HG03060 (cell line): ENCODE measurements around the gene LPIN2.

Experiments
- ATAC-seq: cut with Tn5 transposase; IDR thresholded peaks from one replicate; pipeline ENCODE4 v1.9.1; 2021; ENCODE audit warnings: low read depth, moderate number of reproducible peaks; ENCODE audit not compliant: unreplicated experiment

Gene LPIN2

GRCh38 chr18:2967357-2967756 lies 45.6 kb downstream of the LPIN2 start:
- no peak for ATAC-seq

- no peak for ATAC-seq
Measured at GRCh38 chr18:2966560-2966959, 46.4 kb downstream of the LPIN2 start.

GRCh38 chr18:2965797-2966196 lies 47.1 kb downstream of the LPIN2 start:
- no peak for ATAC-seq

GRCh38 chr18:2964361-2965010 lies 48.5 kb downstream of the LPIN2 start:
- no peak for ATAC-seq
